ENCODE data around the gene C13orf46.
"Not testable (repeated sequence)": the region's sequence is repeated elsewhere in the genome, so short reads cannot be mapped to it uniquely, and the experiment has no call there.

The C13orf46 gene

DNA sequence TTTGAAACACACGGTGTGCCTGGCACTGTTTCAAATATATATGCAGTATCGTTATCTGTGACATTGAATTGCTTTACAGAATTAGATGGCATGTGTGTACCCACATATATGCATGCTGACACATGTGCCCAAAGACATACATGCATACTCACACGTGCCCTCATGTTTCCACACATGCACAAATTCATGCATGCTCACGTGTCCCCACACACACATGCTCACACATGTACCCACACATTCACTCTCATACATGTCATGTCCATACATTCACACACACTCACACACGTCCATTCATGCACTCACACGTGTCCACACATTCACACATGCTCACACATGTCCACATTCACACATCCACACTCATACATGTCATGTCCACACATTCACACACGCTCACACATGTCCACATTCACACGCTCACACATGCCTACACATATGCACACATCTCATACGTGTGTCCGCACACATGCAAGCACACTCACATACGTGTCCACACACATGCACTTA, 17.9 kb upstream of the C13orf46 start:
- no peak for DNase-seq

DNA sequence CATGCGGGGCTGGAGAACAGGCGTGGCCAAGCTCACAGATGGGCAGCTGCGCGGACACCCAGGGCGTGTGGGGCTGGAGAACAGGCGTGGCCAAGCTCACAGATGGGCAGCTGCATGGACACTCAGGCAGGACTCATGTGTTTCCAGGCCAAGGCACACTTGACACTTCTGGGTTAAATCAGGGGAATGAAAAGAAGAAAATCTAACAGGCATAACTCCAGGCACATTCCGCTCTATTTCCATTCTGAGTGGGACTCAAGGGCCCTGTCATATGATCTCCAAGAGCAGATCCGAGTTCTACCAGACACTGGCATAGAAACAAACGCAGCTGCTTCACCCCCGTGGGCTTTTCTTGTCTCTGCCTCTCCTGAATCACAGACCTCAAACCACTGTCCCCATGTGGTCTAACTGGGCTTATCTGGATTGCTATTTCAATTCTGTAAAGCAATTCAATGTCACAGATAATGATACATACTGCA, 17.4 kb upstream of the C13orf46 start:
- DNase-seq: no peak

DNA sequence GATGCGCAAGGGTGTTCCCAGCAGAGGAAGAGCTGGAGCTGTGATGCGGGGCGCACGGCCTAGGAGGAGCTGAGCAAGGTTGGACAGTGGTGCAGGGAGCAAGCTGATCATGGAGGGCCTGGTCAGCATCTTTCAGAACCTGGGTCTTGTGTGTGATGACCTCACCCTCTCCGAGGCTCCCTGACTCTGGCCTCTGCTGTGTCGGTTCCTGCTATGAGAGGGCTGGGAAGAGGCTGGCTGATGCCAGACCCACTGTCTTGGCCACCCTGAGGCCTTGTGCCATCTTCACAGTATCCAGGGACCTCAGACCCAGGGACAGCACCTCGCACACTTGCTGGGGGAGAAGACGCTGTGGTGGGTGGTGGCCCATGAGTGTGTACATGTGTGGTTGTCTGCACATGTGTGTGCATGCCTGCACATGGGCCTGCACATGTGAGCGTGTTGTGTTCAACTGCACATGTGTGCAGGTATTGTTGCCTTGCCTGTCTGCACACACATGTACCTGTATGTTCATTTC, 16.5 kb upstream of the C13orf46 start:
- no peak for DNase-seq

DNA sequence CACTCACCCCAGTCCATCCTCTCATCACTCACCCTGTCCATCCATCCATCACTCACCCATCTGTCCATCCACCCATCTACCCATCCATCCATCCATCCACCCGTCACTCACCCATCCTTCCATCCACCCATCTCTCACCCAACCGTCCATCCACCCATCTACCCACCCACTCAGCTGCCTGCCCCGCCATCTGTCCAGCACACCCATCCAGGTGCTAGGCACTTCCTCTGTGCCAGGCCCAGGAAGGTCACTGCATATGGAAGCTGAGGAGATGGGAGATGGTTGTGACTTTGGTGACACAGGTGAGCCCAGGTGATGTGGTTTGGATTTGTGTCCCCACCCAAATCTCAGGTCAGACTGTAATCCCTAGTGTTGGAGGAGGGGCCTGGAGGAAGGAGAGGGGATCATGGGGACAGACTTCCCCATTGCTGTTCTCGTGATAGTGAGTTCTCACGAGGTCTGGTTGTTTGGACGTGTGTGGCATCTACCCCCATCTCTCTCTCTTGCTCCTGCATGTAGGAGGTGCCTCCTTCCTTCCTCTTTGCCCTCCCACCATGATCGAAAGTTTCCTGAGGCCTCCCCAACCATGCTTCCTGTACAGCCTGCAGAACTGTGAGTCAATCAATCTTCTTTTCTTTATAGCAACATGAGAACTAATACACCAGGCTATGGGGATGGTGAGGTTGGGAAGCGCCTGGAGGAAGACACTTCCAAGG, 15.9 kb upstream of the C13orf46 start:
- no peak for DNase-seq

DNA sequence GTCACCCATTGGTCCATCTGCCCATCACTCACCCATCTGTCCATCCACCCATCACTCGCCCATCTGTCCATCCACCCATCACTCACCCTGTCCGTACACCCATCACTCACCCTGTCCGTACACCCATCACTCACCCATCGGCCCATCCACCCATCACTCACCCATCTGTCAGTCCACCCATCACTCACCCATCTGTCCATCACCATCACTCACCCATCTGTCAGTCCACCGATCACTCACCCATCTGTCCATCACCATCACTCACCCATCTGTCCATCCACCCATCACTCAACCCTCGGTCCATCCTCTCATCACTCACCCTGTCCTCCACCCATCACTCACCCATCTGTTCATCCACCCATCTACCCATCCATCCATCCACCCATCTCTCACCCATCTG, 15.0 kb upstream of the C13orf46 start:
- DNase-seq: not testable (repeated sequence)

DNA sequence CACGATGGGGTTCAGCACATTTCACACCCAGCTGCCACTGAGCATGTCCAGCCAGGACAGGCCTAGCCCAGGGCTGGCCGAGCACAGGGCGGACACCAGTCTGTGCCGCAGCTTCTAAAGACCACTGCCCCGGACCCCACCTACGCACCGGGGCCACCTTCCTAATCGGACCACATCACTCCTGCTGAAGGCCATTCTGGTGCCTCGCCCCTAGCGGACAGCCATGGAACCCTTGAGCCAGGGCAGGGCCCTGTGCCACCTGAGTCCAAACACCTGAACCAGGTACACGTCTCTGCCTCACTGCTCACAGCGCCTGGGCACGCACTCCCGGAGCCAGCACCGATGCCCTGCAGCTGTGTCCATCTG, 8.4 kb upstream of the C13orf46 start:
- no peak for DNase-seq

DNA sequence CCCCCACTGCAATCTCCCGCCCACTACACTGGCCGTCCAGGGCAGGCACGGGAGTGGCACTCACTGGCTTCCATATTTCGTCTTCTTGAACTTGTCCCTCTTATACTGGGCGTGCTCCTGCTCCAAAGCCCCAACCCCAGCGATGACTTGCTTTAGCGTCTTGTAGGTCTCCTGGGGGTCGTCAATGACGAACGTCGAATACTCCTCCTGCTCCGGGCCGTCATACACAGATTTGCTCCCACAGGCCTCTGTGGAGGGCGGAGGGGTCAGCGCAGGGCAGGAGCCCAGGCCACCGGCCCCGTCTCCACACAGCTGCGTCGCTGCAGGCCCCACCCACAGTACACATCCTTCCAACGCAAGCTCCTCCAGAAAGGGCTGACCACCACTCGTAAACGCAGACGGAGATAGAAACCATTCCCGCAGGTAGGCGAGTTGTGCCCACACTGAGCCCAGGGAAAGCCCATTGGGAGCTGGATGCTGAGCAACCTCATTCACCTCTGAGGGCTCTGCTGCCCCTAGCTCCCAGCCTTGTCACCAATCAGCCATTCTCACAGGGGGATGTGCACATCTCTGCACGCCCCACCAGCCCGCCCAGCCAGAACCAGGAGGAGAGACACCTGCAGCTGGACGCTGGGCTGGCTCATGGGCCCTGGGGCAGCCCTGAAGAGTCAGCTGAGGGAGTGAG, 7.9 kb upstream of the C13orf46 start:
- no peak for DNase-seq

DNA sequence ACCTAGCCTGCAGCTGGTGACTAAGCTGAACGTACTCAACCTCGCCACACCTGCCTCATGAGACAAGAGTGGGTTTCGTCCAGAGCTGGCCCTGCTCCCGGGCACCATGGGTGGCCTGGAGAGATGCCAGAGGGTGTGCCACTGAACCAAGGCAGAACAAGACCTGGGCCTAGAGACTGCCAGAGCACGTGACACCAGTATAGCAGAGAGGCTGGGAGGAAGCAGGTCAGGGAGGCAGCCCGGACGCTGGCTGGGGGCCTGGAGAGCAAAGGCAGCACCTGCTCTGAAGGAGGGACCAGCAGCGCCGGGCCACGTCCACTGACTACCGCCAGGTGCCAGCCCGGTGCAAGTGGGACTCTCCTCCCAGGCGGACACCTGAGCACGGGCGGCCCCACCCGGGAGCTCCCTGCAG, 7.3 kb upstream of the C13orf46 start:
- no peak for DNase-seq

DNA sequence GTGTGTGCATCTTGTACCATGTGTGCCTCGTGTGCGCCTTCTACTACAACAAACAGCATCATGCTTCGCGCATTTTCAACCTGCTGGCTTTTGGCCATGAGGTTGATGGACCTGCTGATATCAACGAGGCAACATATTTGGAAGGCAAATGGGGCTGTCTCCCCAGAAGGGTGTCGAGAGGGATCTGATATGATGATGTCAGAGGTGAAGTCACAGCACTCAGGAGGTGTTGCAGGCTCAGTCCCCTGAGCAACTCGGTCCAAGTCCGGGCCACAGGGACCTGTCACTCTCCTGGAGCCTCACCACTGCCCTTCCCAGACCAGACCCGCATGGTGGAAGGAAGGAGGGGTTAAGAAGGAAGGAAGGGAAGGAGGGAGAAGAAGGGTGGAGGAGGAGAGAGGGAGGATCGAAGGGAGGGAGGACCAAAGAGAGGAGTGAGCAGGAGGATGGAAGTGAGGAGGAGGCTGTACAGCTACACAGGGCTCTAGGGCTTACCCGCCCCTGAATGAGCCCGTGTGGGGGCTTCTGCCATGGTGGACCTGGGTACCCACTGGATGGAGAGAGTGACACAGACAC, 6.7 kb upstream of the C13orf46 start:
- no peak for DNase-seq

DNA sequence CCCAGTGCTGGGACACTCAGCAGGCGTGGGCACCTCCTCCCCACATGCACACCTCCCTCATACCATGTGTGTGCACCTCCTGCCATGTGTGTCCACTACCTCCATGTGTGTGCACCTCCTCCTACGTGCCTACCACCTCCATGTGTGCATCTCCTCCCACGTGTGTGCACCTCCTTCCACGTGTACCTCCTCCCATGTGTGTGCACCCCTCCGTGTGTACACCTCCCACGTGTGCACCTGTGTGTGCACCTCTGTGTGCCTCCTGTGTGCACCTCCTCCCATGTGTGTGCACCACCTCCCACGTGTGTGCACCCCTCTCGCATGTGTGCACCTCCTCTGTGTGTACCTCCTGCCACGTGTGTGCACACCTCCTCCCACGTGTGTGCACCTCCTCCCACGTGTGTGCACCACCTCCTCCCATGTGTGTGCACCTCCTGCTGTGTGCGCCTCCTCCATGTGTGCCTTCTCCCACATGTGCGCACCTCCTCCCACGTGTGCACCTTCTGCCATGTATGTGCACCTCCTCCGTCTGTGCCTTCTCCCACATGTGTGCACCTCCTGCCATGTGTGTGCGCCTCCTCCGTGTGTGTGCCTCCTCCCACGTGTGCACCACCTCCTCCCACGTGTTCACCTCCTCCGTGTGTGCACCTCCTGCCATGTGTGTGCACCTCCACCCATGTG, 6.1 kb upstream of the C13orf46 start:
- DNase-seq: no peak

DNA sequence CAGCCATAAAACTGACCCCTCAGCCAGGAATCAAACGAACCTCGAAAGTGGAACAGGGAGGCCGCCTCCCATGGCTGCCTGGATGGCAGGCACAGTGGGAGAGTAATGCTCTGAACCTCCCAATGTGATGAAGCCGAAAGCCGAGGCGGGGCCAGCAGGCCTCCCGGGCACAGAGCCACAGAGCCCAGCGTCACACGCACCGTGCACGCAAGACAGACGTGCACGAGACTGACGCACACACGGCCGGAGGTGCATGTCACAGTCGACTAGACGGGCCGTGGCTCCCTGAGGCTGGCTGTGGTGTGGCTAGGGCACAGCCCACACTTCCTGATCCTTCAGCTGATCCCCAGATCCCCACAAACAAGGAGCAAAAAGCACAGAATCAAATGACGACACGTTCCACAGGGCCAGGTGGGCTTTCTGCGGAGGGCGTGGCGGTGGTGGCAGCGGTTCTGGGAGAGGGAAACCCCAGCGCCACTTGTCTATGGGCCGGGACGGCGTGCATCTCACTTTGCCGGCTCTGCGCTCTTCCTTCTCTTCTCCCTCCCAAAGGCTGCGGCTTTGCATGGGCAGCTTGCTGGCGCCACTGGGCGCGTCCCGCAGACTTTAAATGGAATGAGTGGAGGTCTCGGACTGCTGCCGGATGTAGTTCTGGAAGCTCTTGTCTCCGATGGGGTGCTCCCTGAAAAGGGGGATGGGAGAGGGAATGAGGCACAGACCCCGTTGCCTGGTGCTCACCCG, 5.0 kb upstream of the C13orf46 start:
- no peak for DNase-seq

DNA sequence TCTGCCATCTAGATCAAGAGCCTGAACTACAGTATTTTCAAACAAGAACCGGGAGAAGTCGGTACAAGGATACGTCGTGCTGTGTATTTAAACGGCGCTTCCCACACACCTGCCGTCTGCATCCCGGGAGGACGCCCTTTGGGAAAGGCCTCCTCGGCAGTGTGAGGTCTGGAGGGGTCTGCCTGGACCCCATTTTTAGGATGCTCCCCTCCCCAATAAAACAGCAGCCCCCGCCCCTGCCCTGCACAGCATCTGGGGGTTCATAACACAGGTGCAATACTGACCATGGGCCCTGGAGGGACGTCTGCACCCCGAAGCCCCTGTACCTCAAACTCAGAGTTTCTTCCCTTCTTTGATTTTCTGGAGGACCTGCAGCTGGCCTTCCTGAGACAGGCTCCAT, 4.1 kb upstream of the C13orf46 start:
- DNase-seq: no peak

DNA sequence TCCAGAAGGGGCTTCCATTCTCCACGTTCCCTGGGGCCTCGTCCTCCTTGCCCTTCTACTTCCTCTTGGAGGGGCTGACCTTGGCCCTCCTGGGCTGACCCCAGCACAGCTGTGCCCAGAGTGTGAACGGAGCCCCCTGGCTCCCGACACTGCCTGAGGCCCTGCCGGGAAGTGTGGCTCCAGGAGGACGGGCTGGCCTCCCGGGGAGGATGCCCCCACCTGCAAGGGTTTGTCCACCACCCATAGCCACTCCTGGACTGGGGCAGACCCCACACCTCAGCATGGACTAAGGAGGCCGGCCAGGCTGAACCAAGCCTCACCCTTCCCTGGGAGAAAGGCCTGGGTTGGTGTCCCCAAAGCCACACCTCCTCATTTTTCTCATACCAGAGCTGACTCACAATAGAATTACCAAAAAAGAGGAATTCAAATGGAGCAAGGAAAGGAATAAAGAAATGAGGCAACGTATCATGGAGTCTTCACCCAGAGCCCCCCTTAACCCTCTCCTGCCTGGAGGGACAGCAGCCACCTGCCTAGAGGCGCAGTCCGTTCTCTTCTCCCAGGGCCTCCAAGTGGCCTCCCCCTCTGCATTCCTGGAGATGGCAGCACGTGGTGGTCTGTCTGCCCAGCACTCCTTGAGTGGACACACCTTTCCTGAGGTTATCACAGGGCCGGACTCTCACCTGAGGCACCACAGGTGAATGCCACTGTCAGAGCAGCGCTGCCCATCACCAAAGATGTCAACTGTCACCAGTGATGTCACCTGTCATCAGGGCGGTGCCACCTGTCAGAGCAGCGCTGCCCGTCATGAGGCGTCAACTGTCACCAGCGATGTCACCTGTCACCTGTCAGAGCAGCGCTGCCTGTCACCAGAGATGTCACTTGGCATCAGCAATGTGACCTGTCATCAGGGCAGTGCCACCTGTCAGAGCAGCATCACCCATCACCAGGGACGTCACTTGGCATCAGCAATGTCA, 3.1 kb upstream of the C13orf46 start:
- DNase-seq: no peak

DNA sequence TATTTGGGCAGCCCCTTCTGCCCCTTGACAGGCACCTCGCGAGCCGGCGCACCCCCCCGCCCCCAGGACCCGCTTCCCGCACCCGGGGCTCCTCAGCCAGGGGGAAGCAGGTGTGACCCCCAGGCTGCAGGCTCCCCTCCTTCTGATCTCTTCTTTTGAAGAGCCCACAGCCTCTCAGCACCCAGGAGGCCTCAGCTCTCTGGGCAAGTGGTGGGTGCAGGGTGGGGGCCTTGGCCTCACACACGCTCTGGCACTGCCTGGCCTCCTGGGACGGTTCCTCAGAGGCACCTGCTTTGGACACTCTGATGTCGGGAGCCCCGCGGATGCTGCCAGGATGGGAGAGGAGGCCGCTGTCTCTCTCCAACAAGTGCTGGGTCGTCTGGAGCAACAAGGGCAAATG, 1.5 kb upstream of the C13orf46 start:
- no peak for DNase-seq

DNA sequence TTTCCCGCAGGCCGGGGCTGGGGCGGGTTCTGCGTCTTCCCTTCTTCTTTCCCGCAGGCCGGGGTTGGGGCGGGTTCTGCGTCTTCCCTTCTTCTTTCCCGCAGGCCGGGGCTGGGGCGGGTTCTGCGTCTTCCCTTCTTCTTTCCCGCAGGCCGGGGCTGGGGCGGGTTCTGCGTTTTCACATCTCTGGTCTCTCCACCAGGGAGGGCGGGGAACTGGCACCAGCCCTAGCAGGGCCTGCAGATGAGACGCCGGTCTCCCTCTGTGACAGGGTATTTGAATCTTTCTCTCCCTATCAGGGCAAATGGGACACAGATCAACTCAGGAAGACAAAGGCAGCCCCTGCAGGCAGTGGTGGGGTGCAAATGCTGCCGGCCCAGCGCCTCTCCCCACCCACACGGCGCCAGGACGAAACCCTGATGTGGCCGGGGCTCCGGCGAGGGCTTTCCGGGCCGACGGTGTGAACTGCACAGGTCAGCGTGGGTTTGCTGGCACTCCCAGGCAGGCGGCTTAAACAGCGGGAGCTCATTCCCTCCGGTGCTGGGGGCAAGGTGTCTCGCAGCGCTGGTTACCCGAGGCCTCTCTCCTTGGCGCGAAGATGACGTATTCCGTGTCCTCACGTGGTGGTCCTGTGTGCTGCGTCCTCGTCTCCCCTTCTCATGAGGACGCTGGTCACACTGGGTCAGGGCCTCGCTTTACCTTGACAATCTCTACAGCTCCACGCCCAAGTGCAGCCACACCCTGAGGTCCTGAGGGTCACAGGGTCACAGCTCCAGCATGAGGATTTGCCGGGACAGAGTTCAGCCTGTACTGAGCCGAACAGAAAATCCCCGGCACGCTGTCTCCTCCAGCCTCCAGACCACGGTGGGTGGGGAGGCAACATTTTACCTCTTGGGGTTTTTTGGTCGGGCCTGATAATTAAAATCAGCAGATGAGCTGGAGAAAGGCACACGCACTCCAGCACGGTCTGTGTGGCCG, 717 bp upstream of the C13orf46 start:
- DNase-seq: no peak

DNA sequence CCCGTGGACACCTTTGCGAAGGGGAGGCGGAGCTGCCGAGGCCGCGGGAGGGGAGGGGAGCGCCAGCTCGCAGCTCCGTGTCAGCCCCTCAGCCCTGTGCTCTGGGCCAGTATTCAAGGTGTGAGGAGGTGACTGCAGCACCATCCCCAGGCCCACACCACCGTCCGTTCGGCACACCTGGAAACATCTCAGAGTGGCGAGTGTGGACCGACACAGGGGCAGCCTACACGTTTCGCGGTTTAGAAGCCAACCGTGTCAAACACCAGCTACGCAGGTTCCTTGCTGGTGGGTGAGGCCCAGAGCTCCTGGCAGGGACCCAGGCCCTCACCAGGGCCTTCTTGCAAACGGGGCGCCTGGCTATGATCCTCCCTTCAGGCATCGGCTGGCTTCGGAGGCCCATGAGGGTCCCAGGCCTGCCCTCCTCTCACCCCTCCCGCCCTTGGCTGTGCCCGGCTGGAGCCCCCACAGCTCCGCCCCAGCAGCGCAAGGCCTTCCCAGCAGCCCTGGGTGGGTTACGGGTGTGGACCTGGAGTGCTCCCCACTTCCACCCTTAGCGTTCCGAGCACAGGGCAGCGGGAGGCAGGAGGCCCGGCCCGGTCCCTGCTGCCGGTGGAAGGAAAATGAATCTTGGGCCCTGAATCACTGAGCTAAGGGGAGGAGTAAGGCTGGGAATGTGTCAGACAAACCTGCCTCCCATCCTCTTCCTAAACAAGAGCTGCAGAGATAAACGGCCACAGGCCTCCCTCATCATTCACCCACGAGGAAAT, 1.2 kb downstream of the C13orf46 start:
- DNase-seq: no peak

DNA sequence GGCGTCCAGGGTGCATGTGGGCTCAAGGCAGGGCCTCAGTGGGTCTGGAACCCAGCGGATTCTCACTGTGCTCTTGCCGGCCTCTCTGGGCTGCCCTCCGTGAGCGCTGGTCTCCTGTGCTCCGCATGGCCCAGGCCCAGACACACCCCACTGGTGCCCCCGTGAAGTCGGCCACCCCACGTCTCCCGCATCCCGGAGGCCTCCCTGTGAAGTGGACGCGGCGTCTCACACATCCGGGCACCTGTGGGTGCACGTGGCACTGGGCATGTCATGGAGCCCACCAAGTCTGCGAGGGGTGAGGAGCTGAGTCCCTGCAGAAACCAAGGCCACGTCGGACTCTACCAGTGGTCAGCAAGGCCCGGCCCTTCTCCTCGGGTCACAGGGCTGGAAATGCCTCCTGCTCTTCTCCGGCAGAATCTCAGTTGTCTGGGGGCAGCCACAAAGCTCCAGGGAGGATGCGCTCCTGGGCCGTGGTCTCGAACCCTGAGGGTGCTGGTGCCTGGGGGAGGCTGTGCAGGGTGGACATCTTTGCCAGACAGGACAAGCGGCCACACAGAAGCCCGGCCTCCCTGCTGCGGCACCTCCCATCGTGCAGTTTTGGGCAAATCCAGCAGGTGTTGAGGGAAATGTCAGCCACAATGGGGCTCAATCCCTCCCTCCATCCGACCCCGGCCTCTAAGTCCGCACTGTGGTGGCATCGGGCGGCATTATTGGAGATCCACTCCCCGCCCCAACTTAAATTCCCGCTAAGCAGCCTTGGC, 2.2 kb downstream of the C13orf46 start:
- no peak for DNase-seq

DNA sequence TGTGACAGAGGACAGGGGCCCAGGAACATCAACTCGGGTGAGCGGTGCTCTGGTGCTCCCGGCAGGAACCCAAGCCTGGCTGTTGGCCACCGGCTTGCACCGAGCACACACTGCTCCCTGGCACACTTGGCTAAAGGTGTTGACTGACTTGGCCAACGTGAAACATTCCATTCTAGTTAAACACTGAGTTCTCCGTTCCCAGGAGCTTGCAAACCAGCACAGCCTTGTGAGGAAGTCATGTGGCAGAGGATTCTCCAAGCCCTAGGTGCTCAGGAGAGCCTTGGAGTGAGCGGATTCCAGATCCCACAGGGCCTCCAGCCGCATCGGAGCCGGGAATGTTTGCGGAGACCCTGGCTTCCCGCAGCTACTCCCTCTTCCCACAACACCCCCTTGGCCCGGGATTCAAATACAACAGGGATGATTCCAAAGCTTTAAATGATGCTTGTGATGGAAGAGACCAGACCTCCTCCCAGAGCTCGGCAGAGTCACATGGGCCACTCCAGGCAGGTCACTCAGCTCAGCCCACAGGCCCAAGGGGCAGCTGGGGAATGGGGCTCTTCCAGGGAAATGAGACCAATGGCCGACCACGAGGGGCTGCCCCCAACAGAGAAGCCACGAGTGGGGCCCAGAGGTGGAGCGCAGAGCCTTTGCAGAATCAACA, 2.9 kb downstream of the C13orf46 start:
- DNase-seq: no peak

Measured in activated naive CD4-positive, alpha-beta T cell (primary cell).